HG03039 (cell line): ENCODE results near the gene ZNF664.

Experiments used
- ATAC-seq: cut with Tn5 transposase; IDR thresholded peaks from one replicate; pipeline ENCODE4 v1.9.1; 2021; ENCODE audit warnings: mild to moderate bottlenecking, moderate library complexity; ENCODE audit not compliant: unreplicated experiment

Gene ZNF664

GRCh38 chr12:124049451-124050094, 76.6 kb downstream of the ZNF664 start:
- no peak for ATAC-seq

- ATAC-seq: no peak
Measured at GRCh38 chr12:124053851-124054250, 80.8 kb downstream of the ZNF664 start.

- ATAC-seq: no peak
Measured at GRCh38 chr12:124055066-124055465, 82.1 kb downstream of the ZNF664 start.

- ATAC-seq: no peak
Measured at GRCh38 chr12:124057691-124058090, 84.7 kb downstream of the ZNF664 start.

GRCh38 chr12:124059752-124060151, 86.7 kb downstream of the ZNF664 start:
- ATAC-seq: no peak
